OCI-LY3 (cell line): ENCODE data around the gene QPCT.

ENCODE experiments used
- EZH2phosphoT487 ChIP-seq: fragments of 200-600 bp; shearing (Covaris generic); IDR thresholded peaks from 2 replicates; pipeline ENCODE4 v1.6.1; 2018; ENCODE audit warnings: antibody characterized with exemption, mixed run types, low read depth
- TF ChIP-seq, protein P1 (sequence below): fragments of 200-600, 300-600 bp; sonication (generic); IDR thresholded peaks from 2 replicates; pipeline ENCODE4 v1.5.1; 2014; ENCODE audit warnings: antibody characterized with exemption, low read length, low read depth

DNA sequence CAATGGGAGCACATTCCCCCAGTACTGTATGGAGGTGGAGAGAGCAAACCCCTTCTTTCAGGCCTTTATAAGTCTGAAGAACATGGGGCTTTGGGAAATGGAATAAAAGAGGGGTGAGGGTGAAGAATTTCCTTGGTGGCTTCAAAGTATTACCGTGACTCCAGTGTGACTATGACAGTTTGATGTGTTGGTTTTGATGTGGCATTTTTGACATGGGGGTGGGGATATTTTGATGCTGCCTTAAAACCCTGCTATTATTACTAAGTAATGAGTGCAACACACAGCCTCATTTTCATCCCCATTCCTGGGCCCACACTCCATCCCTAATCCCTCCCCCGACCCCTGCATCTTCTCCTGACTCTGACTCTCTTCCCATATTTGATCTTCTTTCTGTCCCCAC lies 23.6 kb downstream of the QPCT start:
- TF ChIP-seq, protein P1, sequence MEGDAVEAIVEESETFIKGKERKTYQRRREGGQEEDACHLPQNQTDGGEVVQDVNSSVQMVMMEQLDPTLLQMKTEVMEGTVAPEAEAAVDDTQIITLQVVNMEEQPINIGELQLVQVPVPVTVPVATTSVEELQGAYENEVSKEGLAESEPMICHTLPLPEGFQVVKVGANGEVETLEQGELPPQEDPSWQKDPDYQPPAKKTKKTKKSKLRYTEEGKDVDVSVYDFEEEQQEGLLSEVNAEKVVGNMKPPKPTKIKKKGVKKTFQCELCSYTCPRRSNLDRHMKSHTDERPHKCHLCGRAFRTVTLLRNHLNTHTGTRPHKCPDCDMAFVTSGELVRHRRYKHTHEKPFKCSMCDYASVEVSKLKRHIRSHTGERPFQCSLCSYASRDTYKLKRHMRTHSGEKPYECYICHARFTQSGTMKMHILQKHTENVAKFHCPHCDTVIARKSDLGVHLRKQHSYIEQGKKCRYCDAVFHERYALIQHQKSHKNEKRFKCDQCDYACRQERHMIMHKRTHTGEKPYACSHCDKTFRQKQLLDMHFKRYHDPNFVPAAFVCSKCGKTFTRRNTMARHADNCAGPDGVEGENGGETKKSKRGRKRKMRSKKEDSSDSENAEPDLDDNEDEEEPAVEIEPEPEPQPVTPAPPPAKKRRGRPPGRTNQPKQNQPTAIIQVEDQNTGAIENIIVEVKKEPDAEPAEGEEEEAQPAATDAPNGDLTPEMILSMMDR: no peak
- no peak for TF ChIP-seq EZH2phosphoT487
